KMS-11 (cell line): ENCODE data around the gene MMP1.

Experiments
- H2AFZ ChIP-seq: fragments of 200-600 bp; sonication (generic); 2 replicates; pipeline ENCODE4 v1.6.1; 2016; ENCODE audit warnings: antibody characterized with exemption, mixed run types, low read depth
- H3K27ac ChIP-seq: fragments of 200-600 bp; sonication (generic); 2 replicates; pipeline ENCODE4 v1.6.1; 2016; ENCODE audit warnings: mild to moderate bottlenecking, mixed run types
- H3K27me3 ChIP-seq: fragments of 200-600 bp; sonication (generic); 2 replicates; pipeline ENCODE4 v1.6.1; 2017; ENCODE audit warnings: mild to moderate bottlenecking, low read depth, mixed run types, moderate library complexity; ENCODE audit not compliant: insufficient read depth
- H3K36me3 ChIP-seq: fragments of 200-600 bp; sonication (generic); 2 replicates; pipeline ENCODE4 v1.6.1; 2017; ENCODE audit warnings: mild to moderate bottlenecking, mixed run types; ENCODE audit not compliant: insufficient read depth
- H3K4me1 ChIP-seq: fragments of 200-600 bp; sonication (generic); 2 replicates; pipeline ENCODE4 v1.6.1; 2016; ENCODE audit warnings: mild to moderate bottlenecking, low read depth, mixed run types; ENCODE audit not compliant: poor library complexity, severe bottlenecking
- H3K4me2 ChIP-seq: fragments of 200-600 bp; sonication (generic); 2 replicates; pipeline ENCODE4 v1.7.0; 2016; ENCODE audit warnings: mild to moderate bottlenecking, mixed run types
- H3K4me3 ChIP-seq: fragments of 200-600 bp; sonication (generic); IDR thresholded peaks from 2 replicates; pipeline ENCODE4 v1.6.1; 2017; ENCODE audit warnings: low read depth, low read length, mixed read lengths; ENCODE audit not compliant: insufficient read depth
- H3K79me2 ChIP-seq: fragments of 200-600 bp; sonication (generic); 2 replicates; pipeline ENCODE4 v1.6.1; 2016; ENCODE audit warnings: low read depth, mixed run types; ENCODE audit not compliant: insufficient read depth
- H3K9ac ChIP-seq: fragments of 200-600 bp; sonication (generic); 2 replicates; pipeline ENCODE4 v1.6.1; 2016; ENCODE audit warnings: mild to moderate bottlenecking, mixed run types
- H4K20me1 ChIP-seq: fragments of 200-600 bp; sonication (generic); 2 replicates; pipeline ENCODE4 v1.6.1; 2016; ENCODE audit warnings: mild to moderate bottlenecking, mixed run types; ENCODE audit not compliant: insufficient read depth
- CTCF ChIP-seq: fragments of 200-600 bp; sonication (generic); conservative IDR thresholded peaks from 2 replicates; pipeline ENCODE4 v1.6.1; 2017; ENCODE audit warnings: low read depth, mild to moderate bottlenecking, antibody characterized with exemption, low read length, moderate library complexity, mixed read lengths

MMP1 gene

GRCh38 chr11:102798012-102798746 lies at the start of gene MMP1:
Gene MMP1 (minus strand): TSS chr11:102798160. CDS start chr11:102798092, 68 bp downstream.
- Histone ChIP-seq H3K9ac (no peak within 1 kb of the TSS), H3K4me3 (no peak within 1 kb of the TSS), H3K27ac (no peak within 1 kb of the TSS), H3K79me2 (no peaks in the 10 kb centered on the region), H3K27me3 (no peaks in the 10 kb centered on the region), H3K4me2 (no peak within 1 kb of the TSS), H3K36me3 (no peaks in the 10 kb centered on the region), H3K4me1 (peaks cover 3% of the 10 kb centered on the region), H2AFZ (no peak within 1 kb of the TSS), H4K20me1 (no peaks in the 10 kb centered on the region)
- no peak for TF ChIP-seq CTCF

- H3K79me2 ChIP-seq, result no peaks in the 10 kb centered on the region
- no peaks in the 10 kb centered on the region for H3K36me3 ChIP-seq
- no peak for TF ChIP-seq CTCF
- H3K4me2 ChIP-seq, result no peak overlapping the region
- H3K27me3 ChIP-seq, result no peaks in the 10 kb centered on the region
- H3K4me1 ChIP-seq, result no peaks in the 10 kb centered on the region
- H2AFZ ChIP-seq, result no peak overlapping the region
- no peak overlapping the region for H3K9ac ChIP-seq
- H3K4me3 ChIP-seq, result no peak overlapping the region
- H3K27ac ChIP-seq, result no peak overlapping the region
- H4K20me1 ChIP-seq, result no peaks in the 10 kb centered on the region
Measured at GRCh38 chr11:102846292-102846691, 48.3 kb upstream of the MMP1 start.

DNA sequence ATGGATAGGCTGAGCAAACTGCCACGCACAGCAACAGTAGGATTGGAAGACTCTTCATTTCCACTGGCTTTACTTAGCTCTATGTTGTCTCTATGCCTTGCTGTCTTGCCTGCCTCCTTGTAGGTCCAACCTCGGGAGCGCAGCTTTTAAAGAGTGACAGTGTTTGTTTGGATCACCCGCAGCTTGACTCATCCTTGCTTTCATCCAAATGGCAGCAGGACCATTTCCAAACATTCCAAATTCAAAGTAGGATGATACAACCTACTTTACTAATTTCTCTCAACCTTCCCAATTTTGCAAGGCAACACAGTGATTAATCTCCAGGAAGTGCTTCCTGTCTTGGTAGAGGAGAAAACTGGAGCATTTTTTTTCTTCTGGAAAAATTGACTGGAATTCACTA lies 45.5 kb upstream of the MMP1 start, which contains the start of gene MMP3:
MMP3 (minus strand) TSS at position 121 of the 400 bp plus-strand sequence; CDS start at position 58, 63 bp downstream.
- H3K9ac ChIP-seq, result no peak within 1 kb of the TSS
- no peaks in the 10 kb centered on the region for H4K20me1 ChIP-seq
- no peak within 1 kb of the TSS for H3K27ac ChIP-seq
- no peaks in the 10 kb centered on the region for H3K36me3 ChIP-seq
- H3K4me2 ChIP-seq, result no peak within 1 kb of the TSS
- H3K4me1 ChIP-seq, result no peaks in the 10 kb centered on the region
- H3K79me2 ChIP-seq, result no peaks in the 10 kb centered on the region
- no peak within 1 kb of the TSS for H3K4me3 ChIP-seq
- no peaks in the 10 kb centered on the region for H3K27me3 ChIP-seq
- no peak for TF ChIP-seq CTCF
- no peak within 1 kb of the TSS for H2AFZ ChIP-seq

- Histone ChIP-seq H3K4me3 (no peak overlapping the region), H3K36me3 (no peaks in the 10 kb centered on the region)
Measured at GRCh38 chr11:102842930-102843329, 45.0 kb upstream of the MMP1 start.

More at GRCh38 chr11:102842930-102843329, 45.0 kb upstream of the MMP1 start:
- Histone ChIP-seq H3K79me2 (no peaks in the 10 kb centered on the region), H3K4me2 (no peak overlapping the region), H3K27me3 (no peaks in the 10 kb centered on the region), H3K27ac (no peak overlapping the region), H2AFZ (no peak overlapping the region), H3K9ac (no peak overlapping the region), H3K4me1 (no peaks in the 10 kb centered on the region), H4K20me1 (no peaks in the 10 kb centered on the region)
- TF ChIP-seq CTCF, result no peak
